Measurements from ENCODE around the gene PLEKHG5. TPM values are rescaled to one million over a fixed set of nuclear protein-coding genes. Genes with fewer than 3 reads are reported as not detected.

The PLEKHG5 gene
- total RNA-seq, 2 donors from 2014 or later = 7.0 to 7.9 TPM

GRCh38 chr1:6509919-6510291, 18.4 kb upstream of the PLEKHG5 start:
- H3K27ac ChIP-seq = no peak overlapping the region
- no peak for DNase-seq (ENCODE audit: low spot score)
- H3K4me3 ChIP-seq = no peak overlapping the region
- no peaks in the 10 kb centered on the region for H3K27me3 ChIP-seq
- no peaks in the 10 kb centered on the region for H3K36me3 ChIP-seq
- no peaks in the 10 kb centered on the region for H3K9me3 ChIP-seq
- no peak for TF ChIP-seq CTCF (IDR thresholded peaks at IDR 0.05)
- H3K4me1 ChIP-seq = peaks cover 0 to 19% of the 10 kb centered on the region in 2 donors

- H3K4me1 ChIP-seq = peaks cover 0 to 19% of the 10 kb centered on the region in 2 donors
- no peak for TF ChIP-seq CTCF (IDR thresholded peaks at IDR 0.05)
- H3K27ac ChIP-seq = no peak overlapping the region
- H3K27me3 ChIP-seq = no peaks in the 10 kb centered on the region
- no peaks in the 10 kb centered on the region for H3K9me3 ChIP-seq
- DNase-seq (ENCODE audit: low spot score) = no peak
- H3K4me3 ChIP-seq = no peak overlapping the region
- no peaks in the 10 kb centered on the region for H3K36me3 ChIP-seq
Observed at GRCh38 chr1:6509220-6509918, 17.9 kb upstream of the PLEKHG5 start.

- H3K4me1 ChIP-seq = peaks cover 0 to 19% of the 10 kb centered on the region in 2 donors
- no peaks in the 10 kb centered on the region for H3K27me3 ChIP-seq
- H3K4me3 ChIP-seq = no peak overlapping the region
- DNase-seq (ENCODE audit: low spot score) = no peak
- TF ChIP-seq CTCF (IDR thresholded peaks at IDR 0.05) = no peak
- H3K36me3 ChIP-seq = no peaks in the 10 kb centered on the region
- no peaks in the 10 kb centered on the region for H3K9me3 ChIP-seq
- no peak overlapping the region for H3K27ac ChIP-seq
Observed at GRCh38 chr1:6508816-6509189, 17.3 kb upstream of the PLEKHG5 start.

GRCh38 chr1:6508154-6508815, 16.8 kb upstream of the PLEKHG5 start:
- no peaks in the 10 kb centered on the region for H3K9me3 ChIP-seq
- peaks cover 0 to 18% of the 10 kb centered on the region in 2 donors for H3K4me1 ChIP-seq
- DNase-seq (ENCODE audit: low spot score) = no peak
- no peaks in the 10 kb centered on the region for H3K36me3 ChIP-seq
- H3K27ac ChIP-seq = no peak overlapping the region
- H3K4me3 ChIP-seq = no peak overlapping the region
- no peaks in the 10 kb centered on the region for H3K27me3 ChIP-seq
- TF ChIP-seq CTCF (IDR thresholded peaks at IDR 0.05) = no peak

GRCh38 chr1:6507461-6507911, 16.0 kb upstream of the PLEKHG5 start:
- TF ChIP-seq CTCF (IDR thresholded peaks at IDR 0.05) = no peak
- no peak overlapping the region for H3K27ac ChIP-seq

More at GRCh38 chr1:6507461-6507911, 16.0 kb upstream of the PLEKHG5 start:
- no peaks in the 10 kb centered on the region for H3K27me3 ChIP-seq
- no peaks in the 10 kb centered on the region for H3K36me3 ChIP-seq
- H3K4me3 ChIP-seq = no peak overlapping the region
- no peak for DNase-seq (ENCODE audit: low spot score)
- H3K4me1 ChIP-seq = peaks cover 0 to 22% of the 10 kb centered on the region in 2 donors
- H3K9me3 ChIP-seq = no peaks in the 10 kb centered on the region
